Measurements from ENCODE around the gene SEC31B.

GRCh38 chr10:100482181-100482833, 37.4 kb downstream of the SEC31B start:
- TF ChIP-seq CTCF (IDR thresholded peaks at IDR 0.05) (peak in 1 of 3 donors; percentile 23), POLR2A (IDR thresholded peaks at IDR 0.05) (no peak)

Data from lower leg skin (tissue), 3 donors.